Measurements from ENCODE around the gene RNF157.
A peak's percentile ranks its signal among the peaks of the same experiment; 100 is the strongest.
"Not testable (repeated sequence)": the region's sequence is repeated elsewhere in the genome, so short reads cannot be mapped to it uniquely, and the experiment has no call there.

RNF157 gene

GRCh38 chr17:76254275-76254674 is 14.0 kb upstream of the RNF157 start:
- no peak for DNase-seq (ENCODE audit: low spot score)

DNA sequence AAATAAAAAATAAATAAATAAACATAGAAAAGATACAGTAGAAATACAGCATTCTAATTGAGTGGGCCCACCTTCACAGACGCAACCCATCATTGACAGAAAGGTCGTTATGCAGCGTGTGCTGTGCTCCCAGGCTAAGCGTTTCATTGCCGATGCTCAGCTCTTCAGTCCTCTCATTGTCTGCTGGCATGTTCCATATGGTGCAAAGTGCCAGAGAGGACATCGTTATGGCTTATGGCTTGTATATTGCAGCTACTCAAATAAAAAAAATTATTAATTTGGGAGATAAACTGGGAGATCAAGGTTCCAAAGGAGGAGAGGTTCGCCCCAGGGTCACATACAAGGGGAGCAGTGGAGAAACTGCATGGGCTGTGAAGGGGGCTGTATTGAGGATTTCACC is 13.5 kb upstream of the RNF157 start:
- no peak for DNase-seq (ENCODE audit: low spot score)

- DNase-seq (ENCODE audit: low spot score), result not testable (repeated sequence)
Measured at GRCh38 chr17:76252967-76253766, 12.9 kb upstream of the RNF157 start.

GRCh38 chr17:76252040-76252954 is 12.0 kb upstream of the RNF157 start:
- peak; percentile 74 for DNase-seq (ENCODE audit: low spot score)

DNA sequence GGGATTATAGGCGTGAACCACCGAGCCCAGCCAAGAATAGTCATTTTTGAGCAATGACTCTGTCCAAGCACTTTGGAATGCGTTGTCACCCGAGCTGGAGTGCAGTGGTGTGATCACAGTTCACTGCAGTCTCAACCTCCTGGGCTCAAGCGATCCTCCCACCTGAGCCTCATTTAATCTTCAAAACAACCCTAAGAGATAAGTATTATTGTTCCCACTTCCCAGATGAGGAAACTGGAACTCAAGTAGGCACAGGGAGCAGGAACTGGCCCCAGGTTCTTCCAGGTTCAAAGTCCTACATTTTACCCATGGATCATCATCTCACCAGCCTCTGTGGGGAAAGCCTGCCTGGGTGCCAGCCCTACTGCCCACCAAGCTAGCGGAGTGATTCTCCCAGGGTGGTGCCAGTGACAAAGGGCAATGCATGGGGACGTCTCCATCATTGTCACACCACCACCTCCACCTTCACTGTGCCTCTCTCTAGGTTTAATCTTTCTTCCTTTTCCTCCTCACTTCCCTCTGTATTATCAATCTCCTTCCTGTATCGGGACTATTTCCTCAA is 11.3 kb upstream of the RNF157 start:
- DNase-seq (ENCODE audit: low spot score), result no peak

- DNase-seq (ENCODE audit: low spot score), result no peak
Measured at GRCh38 chr17:76250141-76250540, 9.8 kb upstream of the RNF157 start.

DNA sequence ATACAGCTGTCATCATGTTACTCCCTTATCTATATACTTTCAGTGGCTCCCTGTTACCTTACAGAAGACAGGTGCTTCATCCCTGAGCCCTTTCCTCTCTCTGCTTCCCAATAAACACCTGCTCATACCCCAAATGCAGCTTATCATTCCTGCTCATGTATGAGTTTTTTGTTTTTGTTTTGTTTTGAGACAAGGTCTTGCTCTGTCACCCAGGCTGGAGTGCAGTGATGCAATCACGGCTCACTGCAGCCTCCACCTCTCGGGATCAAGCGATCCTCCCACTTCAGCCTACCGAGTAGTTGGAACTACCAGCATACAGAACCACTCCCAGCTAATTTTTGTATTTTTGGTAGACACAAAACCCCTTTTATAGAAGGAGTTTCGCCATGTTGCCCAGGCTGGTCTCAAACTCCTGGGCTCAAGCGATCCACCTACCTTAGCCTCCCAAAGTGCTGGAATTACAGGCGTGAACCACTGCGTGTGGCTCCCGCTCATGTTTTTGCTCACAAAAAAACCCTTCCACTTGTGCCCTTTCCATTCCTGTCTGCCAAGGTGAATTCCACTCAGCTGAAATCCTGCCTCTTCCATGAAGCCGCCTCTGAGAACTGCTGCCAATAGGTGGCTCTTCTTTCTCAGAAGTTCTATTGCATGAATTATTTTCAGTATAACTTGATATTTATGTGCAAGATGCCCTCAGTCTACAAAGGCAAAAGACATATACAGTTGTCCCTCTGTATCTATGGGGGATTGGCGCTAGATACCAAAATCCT is 7.9 kb upstream of the RNF157 start:
- no peak for DNase-seq (ENCODE audit: low spot score)

DNA sequence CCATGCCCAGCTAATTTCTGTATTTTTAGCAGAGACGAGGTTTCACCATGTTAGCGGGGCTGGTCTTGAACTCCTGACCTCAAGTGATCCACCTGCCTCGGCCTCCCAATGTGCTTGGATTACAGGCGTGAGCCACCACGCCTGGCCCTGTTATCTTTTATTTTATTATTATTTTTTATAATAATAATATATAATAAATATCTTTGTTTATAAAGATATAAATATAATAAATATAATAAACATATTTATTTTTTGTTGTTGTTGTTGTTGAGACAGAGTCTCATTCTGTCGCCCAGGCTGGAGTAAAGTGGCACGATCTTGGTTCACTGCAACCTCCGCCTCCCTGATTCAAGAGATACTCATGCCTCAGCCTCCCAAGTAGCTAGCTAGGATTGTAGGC is 7.0 kb upstream of the RNF157 start:
- no peak for DNase-seq (ENCODE audit: low spot score)

DNA sequence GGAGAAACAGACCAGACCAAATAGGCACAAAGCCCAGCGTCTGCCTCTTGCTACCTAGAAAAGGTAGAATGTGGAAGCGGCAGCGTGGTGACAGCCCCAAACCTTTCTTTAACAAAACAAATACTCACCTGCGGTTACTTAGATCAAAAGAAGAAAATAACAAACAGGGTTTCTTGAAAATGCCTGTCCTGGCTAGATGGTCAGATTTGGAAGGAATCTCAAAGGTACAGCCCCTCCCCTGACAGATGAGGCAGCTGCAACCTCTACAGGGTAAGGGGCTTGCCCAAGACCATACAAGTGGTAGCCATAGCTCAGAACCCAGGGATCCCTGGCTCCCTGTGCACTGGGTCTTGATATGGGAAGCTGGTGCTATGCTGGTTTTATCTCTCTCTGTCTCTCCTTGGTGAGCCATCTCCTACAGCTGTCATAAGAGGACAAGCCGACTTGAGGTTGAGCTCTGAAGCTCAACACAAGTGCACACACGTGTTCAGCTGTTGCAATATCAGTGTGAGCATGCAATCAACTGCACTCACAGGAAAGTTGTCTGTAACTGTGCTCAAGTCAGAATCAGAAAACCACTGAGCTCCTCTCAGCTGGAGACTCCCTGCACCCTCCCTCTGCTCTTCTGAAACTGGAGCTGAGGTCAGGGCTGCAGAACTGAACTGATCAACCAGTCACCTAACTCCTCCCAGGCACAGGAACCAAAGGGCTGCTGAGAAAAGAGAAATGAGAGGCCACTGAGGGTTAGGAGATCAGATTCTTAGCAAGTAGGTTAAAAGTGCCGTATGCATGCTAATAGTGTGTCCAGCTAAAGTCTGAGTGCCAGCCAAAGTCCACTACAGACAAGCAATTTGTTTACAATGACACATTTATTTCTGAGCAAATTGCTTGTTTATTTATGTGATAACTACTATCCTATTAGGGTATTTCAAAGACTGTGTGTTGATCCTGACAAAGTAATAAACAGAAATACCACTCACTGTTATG is 6.1 kb upstream of the RNF157 start:
- DNase-seq (ENCODE audit: low spot score), result no peak

DNA sequence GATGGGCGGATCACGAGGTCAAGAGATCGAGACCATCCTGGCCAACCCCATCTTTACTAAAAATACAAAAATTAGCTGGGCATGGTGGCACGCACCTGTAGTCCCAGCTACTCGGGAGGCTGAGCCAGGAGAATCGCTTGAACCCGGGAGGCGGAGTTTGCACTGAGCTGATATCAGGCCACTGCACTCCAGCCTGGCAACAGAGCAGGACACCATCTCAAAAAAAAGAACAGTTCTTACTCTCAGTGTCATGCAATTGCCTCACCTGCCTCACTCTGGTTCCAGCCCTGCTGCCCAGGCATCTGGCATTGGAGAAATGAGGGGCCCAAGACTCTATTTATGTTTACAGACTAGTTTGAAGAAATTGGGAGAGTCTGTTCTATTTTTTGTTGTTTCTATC is 4.4 kb upstream of the RNF157 start:
- not testable (repeated sequence) for DNase-seq (ENCODE audit: low spot score)

GRCh38 chr17:76243826-76244679 is 3.8 kb upstream of the RNF157 start:
- DNase-seq (ENCODE audit: low spot score), result no peak

DNA sequence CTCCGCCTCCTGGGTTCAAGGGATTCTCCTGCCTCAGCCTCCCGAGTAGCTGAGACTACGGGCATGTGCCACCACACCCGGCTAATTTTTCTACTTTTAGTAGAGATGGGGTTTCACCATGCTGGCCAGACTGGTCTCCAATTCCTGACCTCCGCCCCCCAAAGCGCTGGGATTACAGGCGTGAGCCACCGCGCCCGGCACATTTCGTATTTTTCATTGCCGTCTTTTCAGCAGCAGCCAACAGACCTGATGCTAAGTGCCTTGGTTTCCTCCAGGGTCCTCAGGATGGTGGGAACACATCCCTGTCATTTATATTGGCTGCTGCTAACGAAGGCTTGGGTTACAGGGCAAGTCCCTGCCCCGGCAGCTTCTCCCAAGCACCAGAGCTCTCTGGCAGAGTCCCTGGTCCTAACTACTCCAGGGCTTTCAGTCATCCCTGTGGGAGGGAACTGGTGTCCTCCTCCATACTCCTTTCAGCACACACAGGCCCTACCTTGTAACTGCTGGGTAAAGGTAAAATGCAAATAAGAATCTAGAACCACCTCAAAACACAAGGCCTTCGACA is 1.5 kb upstream of the RNF157 start:
- no peak for DNase-seq (ENCODE audit: low spot score)

- DNase-seq (ENCODE audit: low spot score), result peak; percentile 22
Measured at GRCh38 chr17:76241204-76241538, 878 bp upstream of the RNF157 start.

DNA sequence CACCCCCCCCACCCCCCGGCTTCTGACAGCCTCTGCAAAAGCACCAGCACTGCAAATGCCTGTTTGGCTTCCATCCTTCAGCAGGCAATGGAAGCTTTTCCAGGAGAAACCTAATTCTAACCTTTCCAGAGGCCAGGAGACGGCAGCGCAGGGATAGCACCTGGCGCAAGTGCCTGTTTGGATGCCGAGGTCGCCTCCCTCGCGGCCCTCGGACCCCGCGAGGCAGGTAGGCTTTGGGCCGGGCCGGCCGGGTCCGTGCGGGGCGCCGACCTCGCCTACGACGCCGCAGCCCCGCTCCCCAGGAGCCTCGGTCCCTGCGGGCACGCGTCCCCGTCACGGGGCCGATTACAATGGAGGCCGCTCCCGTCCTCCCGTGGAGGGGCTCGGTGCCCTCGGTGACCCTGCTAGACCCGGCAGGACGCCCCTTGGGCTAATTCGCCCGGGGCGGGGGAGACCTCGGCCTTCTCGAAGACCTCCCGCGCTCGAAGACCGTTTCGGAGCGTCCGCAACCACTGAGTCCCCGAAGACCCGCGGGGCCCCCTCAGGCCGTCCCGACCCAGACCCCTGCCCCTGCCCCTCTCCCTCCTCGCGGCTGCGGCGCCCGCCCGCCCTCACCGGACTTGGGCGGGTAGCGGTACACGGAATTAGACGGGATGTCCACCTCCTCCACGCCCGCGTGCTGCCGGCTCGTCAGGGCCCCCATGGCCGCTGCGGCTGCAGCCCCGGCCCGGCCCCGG is 587 bp downstream of the RNF157 start:
- no peak for DNase-seq (ENCODE audit: low spot score)

DNA sequence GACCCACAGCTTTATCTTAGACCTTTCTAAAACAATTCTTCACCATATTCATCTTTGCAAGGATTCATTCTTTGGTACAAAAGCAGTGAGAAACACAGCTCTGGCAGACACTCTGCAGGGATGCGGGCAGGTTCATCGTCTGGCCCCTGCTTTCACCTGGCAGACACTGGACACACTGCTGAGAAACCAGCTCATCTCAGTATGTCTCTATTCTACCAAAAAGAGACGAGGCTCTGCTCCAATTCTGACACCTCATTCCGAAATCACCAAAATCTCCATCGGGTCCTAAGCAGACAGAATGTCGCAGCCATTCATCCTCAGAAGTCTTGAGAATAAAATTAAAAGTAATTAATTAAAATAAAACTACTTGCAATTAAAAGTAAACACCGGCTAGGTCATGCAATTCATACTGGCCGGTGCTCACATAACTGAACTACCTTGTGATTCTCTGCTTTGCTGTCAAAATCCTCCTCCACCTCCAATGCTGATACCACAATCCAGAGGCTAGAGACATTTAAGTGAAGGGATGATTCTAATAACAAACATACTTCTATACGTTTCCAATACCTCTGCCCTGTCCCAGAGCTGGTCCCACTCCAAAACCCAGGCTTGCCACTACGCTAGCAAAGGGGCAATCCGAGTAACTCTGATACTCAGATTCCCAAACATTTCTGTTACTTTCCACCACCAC is 1.3 kb downstream of the RNF157 start:
- DNase-seq (ENCODE audit: low spot score), result no peak

DNA sequence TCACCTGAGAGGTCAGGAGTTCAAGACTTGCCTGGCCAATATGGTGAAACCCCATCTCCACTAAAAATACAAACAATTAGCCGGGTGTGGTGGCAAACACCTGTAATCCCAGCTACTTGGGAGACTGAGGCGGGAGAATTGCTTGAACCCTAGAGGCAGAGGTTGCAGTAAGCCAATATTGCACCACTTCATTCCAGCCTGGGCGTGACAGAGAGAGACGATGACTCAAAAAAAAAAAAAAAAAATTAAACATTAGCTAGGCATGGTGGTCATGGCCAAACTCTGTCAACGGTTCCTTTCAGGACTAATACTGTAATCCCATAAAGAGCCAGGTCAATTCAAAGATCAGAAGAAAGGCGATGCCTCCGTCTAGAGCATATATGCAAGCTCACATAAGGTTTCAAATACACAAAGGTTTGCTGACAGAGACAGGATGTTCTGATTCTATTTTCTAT is 2.4 kb downstream of the RNF157 start:
- DNase-seq (ENCODE audit: low spot score), result no peak

- DNase-seq (ENCODE audit: low spot score), result no peak
Measured at GRCh38 chr17:76236603-76237002, 3.7 kb downstream of the RNF157 start.

GRCh38 chr17:76235883-76236282 is 4.4 kb downstream of the RNF157 start:
- DNase-seq (ENCODE audit: low spot score), result no peak
